BJ (cell line): Measurements from ENCODE around the gene FUCA1. TPM values are rescaled to one million over a fixed set of nuclear protein-coding genes. Genes with fewer than 3 reads are reported as not detected.
"Not testable (repeated sequence)": the region's sequence is repeated elsewhere in the genome, so short reads cannot be mapped to it uniquely, and the experiment has no call there.

Experiments used
- CTCF ChIA-PET: fragments of 350-600 bp; formaldehyde crosslinking; extraction: SDS; loops from one replicate; lab custom pipeline; 2021; ENCODE audit warnings: antibody characterized with exemption, inconsistent platforms; lab: Yijun Ruan, JAX
- POLR2A ChIA-PET: fragments of 300-600 bp; sonication (Branson Sonifier 250); formaldehyde crosslinking; extraction: SDS; loops from one replicate; lab custom pipeline; 2021; ENCODE audit warnings: antibody characterized with exemption; lab: Charles Lee
- DNase-seq: peaks from one replicate; pipeline ENCODE4 v3.0.0-alpha.2; 2011; ENCODE audit warnings: low read depth
- H3K27me3 ChIP-seq: 2 replicates; pipeline ENCODE4 v1.6.0; 2011; ENCODE audit warnings: low read length; ENCODE audit not compliant: control insufficient read depth, insufficient read depth
- H3K36me3 ChIP-seq: 2 replicates; pipeline ENCODE4 v1.5.1; 2011; ENCODE audit warnings: low read length; ENCODE audit not compliant: control insufficient read depth, insufficient read depth
- H3K4me3 ChIP-seq: 2 replicates; pipeline ENCODE4 v1.5.1; 2011; ENCODE audit warnings: low read depth, mild to moderate bottlenecking, control low read depth, low read length
- polyA plus RNA-seq: library from polyadenylated mRNA; depleted of rRNA; stranded (reverse); fragments of >200 nt; gene quantifications from 2 replicates; pipeline ENCODE4 v1.2.3, GENCODE V29; 2011
- TF ChIP-seq, protein P1 (sequence below): IDR thresholded peaks from 2 replicates; pipeline ENCODE4 v1.5.1; 2011; ENCODE audit warnings: low read depth, mild to moderate bottlenecking, control low read depth, inconsistent platforms, low read length, moderate library complexity; ENCODE audit not compliant: insufficient read depth

The FUCA1 gene
- polyA plus RNA-seq, 1 experiment = 12.5 TPM

DNA sequence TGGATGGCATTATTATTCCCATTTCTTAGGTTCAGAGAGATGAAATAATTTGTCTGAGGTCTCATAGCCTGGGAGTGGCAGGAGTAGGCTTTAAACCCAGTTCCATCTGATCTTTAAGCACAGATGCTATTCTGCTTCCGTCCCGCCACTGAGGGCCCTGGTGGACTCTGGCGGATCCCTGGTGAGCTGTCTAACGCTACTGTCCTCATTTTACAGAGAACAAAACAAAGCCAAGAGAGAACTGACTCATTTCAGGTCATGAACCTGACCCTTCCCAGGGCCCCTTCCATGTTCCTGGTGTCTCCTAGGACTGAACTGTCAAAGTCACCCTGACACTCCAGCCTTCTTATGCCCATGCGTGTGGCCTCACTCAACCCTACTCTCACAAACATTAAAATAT is 64.4 kb downstream of the FUCA1 start:
- CTCF ChIA-PET = no interaction called here
- POLR2A ChIA-PET = no interaction called here
- TF ChIP-seq, protein P1, sequence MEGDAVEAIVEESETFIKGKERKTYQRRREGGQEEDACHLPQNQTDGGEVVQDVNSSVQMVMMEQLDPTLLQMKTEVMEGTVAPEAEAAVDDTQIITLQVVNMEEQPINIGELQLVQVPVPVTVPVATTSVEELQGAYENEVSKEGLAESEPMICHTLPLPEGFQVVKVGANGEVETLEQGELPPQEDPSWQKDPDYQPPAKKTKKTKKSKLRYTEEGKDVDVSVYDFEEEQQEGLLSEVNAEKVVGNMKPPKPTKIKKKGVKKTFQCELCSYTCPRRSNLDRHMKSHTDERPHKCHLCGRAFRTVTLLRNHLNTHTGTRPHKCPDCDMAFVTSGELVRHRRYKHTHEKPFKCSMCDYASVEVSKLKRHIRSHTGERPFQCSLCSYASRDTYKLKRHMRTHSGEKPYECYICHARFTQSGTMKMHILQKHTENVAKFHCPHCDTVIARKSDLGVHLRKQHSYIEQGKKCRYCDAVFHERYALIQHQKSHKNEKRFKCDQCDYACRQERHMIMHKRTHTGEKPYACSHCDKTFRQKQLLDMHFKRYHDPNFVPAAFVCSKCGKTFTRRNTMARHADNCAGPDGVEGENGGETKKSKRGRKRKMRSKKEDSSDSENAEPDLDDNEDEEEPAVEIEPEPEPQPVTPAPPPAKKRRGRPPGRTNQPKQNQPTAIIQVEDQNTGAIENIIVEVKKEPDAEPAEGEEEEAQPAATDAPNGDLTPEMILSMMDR = no peak
- no peak for DNase-seq
- peaks cover 6% of the 10 kb centered on the region for H3K36me3 ChIP-seq
- no peak overlapping the region for H3K4me3 ChIP-seq
- no peaks in the 10 kb centered on the region for H3K27me3 ChIP-seq

DNA sequence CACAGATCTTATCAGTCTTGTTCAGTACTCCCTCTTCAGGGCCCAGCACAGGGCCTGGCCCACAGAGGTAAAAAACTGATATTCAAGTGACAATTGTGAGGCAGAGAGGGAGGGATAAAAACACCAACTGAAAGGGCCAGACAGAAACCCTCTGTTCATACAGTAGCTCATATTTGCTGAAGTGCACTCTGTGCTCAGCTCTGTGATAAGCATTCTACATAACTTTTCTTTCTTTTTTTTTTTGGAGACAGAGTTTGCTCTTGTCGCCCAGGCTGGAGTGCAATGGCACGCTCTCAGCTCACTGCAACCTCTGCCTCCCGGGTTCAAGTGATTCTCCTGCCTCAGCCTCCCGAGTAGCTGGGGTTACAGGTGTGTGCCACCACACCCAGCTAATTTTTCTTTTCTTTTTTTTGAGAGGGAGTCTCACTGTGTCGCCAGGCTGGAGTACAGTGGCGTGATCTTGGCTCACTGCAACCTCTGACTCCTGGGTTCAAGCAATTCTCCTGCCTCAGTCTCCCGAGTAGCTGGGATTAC is 65.2 kb downstream of the FUCA1 start:
- H3K4me3 ChIP-seq, POLR2A ChIA-PET, H3K27me3 ChIP-seq, DNase-seq, H3K36me3 ChIP-seq: not testable (repeated sequence)
- CTCF ChIA-PET = interaction anchor here (0.6 to 4.6 kb wide), 4 partner anchors 8 to 66 kb away, joined by 3 to 38 read pairs (median 5); partner anchors contain the start of gene FUCA1

DNA sequence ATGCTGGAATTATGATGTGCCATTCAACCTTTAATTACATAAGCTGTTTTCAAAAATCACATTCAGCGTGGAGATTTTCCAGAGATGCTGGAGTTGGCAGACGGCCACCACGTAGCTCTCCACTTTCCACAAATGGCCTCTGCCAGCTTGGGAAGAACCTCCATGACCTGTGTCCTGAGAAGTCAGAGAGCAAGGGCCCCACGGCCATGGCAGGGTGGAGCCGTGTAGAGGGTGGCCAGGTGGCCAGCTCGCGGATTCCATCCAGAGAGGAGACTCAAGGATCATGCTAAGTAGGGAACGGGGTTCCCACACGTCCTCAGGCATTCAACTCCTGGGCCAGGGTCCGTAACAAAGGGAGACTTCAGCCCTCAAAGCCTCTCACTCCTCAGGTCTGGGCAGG is 66.2 kb downstream of the FUCA1 start:
- ChIA-PET POLR2A (no interaction called here), CTCF (interaction anchor here (1.2 to 4.6 kb wide), 5 partner anchors 9 to 115 kb away, joined by 3 to 38 read pairs (median 6); partner anchors contain the start of gene FUCA1)
- no peak overlapping the region for H3K4me3 ChIP-seq
- TF ChIP-seq, protein P1 = no peak
- H3K36me3 ChIP-seq = peaks cover 3% of the 10 kb centered on the region
- DNase-seq = no peak
- H3K27me3 ChIP-seq = no peaks in the 10 kb centered on the region

DNA sequence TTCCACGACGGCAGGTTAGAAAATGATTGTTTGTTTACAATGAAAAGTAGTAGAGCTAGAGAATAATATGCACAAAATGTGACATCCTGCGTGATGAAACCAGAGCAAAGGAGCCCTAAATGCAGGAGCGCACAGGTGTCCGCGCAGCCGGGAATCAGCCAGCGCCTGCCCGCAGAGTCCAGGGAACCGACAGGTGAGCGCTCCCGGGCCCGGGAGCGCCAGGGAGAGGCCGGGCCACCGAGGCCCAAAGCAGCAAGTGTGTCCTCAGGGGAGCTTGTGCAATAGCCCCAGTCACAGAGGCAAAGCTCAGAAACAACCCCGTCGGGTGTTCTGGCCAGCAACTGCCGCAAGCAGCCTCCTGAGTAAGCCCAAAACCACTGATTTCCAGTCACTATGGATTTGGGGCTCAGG is 66.7 kb downstream of the FUCA1 start:
- DNase-seq = no peak
- peaks cover 4% of the 10 kb centered on the region for H3K36me3 ChIP-seq
- POLR2A ChIA-PET = no interaction called here

DNA sequence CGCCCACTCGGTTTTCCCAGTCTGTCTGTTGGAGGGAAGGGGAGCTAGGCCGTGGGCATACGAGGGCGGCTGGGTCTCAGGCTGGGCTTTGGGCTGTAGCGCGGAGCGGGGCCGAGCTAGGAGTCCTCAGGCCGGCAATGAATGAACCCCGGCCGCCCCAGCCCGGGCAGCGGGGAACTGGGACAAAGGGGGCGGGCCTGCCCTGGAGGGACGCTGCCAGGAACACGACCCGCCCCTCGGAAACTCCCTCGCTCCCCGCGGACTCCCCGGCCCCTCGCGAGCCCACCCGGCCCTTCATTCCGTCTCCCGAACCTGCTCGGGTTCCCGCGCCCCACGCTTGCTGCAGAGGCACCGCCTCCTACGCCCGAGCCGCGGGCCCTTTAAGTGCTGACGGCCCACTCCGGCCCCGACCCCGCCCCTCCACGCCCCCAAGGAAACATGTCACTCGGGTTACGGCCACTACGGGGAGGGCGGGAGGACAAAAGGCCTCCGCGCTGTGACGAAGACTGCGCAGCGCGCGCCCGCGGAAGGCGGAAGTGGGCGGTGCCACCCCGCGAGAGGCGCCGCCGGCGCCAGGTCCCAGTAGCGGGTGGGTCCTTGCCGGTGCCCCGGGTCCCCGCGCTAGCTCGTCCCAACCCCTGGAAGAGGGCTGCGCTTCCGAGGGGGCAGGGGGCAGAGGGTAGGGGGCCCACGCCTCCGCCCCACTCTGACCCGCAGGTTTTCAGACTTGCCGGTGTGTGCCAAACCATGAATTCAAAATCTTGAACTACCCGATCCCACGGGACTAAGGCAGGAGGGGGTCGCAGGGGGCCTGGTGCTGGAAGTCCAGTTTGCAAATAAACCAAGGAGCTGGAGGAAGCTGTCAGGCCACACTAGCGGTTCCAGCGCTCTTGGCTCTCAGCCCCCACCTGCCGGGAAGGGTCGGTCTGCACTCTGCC is 67.4 kb downstream of the FUCA1 start, which contains the start of gene GALE:
TSS of gene GALE (minus strand) at position 355 of the 938 bp plus-strand sequence. CDS start 1,747 bp downstream, outside the sequence.
- CTCF ChIA-PET = interaction anchor here (1.0 to 4.6 kb wide), 6 partner anchors 10 to 116 kb away, joined by 3 to 38 read pairs (median 5); partner anchors contain the start of gene FUCA1
- TF ChIP-seq, protein P1 = no peak
- Histone ChIP-seq H3K27me3 (no peaks in the 10 kb centered on the region), H3K4me3 (peak within 1 kb of the TSS; percentile 75), H3K36me3 (peaks cover 6% of the 10 kb centered on the region)
- DNase-seq = peak; percentile 60
- POLR2A ChIA-PET = no interaction called here

More for the DNA sequence above, 66.7 kb downstream of the FUCA1 start:
- Histone ChIP-seq H3K27me3 (no peaks in the 10 kb centered on the region), H3K4me3 (peak overlapping the region; percentile 75)
- CTCF ChIA-PET = interaction anchor here (1.0 to 4.6 kb wide), 6 partner anchors 9 to 115 kb away, joined by 3 to 38 read pairs (median 5); partner anchors contain the start of gene FUCA1
- TF ChIP-seq, protein P1 = no peak
